HG02610 (cell line): ENCODE data around the gene RFX7.
A peak's percentile ranks its signal among the peaks of the same experiment; 100 is the strongest.
"Not testable (repeated sequence)": the region's sequence is repeated elsewhere in the genome, so short reads cannot be mapped to it uniquely, and the experiment has no call there.

Experiments used
- ATAC-seq: cut with Tn5 transposase; IDR thresholded peaks from one replicate; pipeline ENCODE4 v1.9.1; 2021; ENCODE audit warnings: mild to moderate bottlenecking, moderate library complexity; ENCODE audit not compliant: unreplicated experiment

The RFX7 gene

GRCh38 chr15:56243163-56244037 is at the start of gene RFX7:
RFX7 (minus strand) TSS chr15:56243879; CDS start chr15:56243285, 594 bp downstream.
- ATAC-seq = peak; percentile 51

- no peak for ATAC-seq
Observed at GRCh38 chr15:56292546-56293316, 49.1 kb upstream of the RFX7 start.

GRCh38 chr15:56291741-56292140 is 48.1 kb upstream of the RFX7 start:
- ATAC-seq = no peak

DNA sequence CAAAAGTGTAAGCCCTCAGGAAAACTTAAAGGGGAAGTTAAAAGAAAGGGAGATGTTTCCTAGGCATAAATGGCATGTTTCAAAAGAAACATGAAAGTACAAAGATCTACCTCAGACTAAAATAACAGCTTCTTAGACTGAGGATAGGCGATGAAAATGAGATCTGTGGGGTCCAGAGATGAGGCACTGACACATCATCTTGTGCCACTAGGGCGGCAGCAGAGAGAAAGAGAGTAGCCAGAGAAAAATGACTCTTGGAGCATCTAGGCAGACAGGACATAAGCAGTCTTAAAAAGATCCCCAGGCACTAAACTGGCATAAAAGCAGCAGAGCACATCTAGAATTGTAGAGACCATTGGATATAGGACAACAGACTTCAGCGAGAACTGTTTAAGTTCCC is 42.5 kb upstream of the RFX7 start:
- ATAC-seq = no peak

- no peak for ATAC-seq
Observed at GRCh38 chr15:56281145-56281544, 37.5 kb upstream of the RFX7 start.

DNA sequence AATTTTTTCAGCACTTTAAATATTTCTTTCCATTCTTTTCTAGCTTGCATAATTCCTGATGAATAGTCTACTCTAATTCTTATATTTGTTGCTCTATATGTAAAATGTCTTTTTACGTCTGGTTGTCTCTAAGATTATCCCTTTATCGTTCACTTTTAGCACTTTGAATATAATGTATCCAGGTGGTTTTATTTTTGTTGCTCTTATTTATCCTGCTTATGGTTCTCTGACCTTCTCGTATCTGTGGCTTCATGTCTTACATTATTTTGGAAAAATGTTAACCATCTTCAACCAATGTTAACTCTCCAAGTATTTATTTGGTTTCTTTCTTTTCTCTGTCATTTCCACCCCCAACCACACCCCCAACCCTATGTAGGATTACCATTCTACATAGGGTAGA is 30.0 kb upstream of the RFX7 start:
- no peak for ATAC-seq

DNA sequence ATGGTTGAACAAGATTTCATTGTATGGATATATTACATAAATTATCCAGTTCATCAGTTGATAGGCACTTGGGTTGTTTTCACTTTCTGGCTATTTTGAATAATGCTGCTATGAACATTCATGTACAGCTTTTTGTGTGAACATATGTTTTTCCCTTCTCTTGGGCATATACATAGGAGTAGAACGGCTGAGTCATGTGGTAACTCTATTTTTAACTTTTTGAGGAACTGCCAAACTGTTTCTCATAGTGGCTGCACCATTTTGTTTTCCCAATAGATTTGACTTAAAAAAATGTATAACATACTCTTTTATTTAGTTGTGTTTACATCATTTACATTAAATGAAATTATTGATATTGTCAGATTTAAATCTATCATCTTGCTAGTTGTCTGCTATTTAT is 28.8 kb upstream of the RFX7 start:
- no peak for ATAC-seq

GRCh38 chr15:56266465-56266864 is 22.8 kb upstream of the RFX7 start:
- not testable (repeated sequence) for ATAC-seq

- ATAC-seq = no peak
Observed at GRCh38 chr15:56261854-56262509, 18.3 kb upstream of the RFX7 start.

DNA sequence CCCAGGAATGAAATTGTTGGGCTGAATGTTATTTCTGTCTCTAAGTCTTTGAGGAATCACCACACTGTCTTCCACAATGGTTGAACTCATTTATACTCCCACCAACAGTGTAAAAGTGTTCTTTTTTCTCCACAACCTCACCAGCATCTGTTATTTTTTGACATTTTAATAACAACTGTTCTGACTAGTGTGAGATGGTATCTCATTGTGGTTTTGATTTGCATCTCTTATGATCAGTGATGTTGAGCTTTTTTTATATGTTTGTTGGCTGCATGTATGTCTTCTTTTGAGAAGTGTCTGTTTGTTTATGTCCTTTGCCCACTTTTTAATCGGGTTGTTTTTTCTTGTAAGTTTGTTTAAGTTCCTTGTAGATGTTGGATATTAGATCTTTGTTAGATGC is 13.6 kb upstream of the RFX7 start:
- ATAC-seq = not testable (repeated sequence)

DNA sequence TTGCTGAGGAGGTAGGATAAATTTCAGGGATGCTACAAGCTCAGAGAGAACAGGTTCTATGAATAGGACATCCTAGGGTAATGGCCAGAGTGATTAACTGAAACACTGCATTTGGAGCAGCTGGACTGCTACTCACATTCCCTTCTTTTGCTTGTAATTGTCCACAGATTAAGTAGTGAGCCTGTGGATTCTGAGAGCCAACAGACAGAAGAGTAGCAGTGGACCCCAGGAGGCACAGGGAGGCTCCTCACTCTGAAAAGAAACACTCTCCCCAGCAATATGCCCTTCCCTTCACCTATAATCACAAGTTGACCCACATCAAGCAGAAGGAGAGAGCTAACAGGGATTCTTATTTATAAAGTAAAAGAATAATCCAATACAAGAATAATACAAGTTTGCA is 10.6 kb upstream of the RFX7 start:
- no peak for ATAC-seq

DNA sequence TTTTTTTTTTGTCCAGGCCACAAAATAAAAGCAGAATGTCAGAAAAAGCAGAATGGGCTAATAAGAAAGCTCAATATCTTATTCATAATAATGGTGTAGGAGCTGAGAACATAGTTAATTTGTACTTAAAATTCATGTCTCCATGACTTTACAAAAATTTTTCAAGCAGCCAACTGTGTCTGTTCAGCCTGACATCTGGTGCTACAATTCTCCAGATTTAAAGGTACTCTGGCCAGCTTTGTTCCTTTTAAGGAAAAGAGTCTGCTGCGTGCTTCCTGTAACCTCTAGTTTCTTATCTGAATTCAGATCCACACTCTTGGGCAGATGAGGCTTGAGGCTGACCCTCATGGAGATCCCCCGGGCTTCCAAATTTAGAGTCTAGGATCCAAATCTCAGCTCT is 8.7 kb upstream of the RFX7 start:
- ATAC-seq = no peak

DNA sequence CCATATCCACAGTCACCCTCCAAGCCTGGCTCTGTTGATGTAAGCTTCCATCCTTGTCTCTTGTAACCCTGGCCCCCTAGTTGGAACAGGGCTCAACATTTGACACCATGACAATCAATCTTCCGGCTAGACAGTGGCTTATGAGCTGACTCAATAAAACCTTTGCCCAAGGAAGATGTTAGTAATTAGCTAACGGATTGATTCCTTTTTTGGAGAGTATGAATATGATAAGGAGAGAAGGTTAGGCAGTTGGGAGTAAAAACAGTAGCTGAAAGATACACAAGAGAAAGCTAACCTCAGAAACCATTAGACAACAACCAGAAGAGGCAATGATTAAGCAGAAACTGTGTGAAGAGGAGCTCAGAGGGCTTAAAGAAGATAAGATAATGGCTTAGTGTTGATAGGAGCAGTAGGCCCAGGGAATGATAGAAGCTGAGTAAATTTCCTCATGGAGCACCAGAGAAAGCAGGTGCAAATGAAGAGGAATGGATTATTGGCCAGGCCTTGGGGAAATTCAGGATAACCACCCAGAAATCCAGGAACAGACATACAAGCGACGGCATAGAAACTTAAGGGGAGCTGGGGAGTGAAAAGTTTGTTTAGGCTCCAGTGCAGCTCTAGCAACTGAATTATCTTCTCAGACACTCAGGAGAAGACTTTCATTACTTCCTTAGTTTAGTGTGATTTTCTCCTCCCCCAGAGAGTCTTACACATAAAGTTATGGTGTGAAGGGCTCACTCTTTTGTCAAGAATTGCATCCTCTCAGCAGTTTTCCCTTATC is 7.8 kb upstream of the RFX7 start:
- ATAC-seq = no peak

DNA sequence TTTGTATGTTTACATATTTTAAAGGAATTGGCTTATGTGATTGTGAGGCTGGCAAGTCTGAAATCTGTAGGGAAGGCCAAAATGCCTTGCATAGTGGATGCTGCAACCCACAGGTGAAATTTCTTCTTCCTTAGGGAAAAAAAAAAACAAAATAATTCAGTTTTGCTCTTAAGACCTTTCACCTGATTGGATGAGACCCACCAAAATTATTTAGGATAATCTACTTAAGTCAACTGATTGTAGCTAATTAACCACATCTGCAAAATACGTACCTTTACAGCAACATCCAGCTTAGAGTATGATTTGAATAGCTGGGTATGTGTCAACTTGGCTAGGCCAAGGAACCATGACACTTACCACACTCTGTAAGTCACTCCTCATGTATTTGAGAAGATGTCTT is 6.9 kb upstream of the RFX7 start:
- no peak for ATAC-seq

- ATAC-seq = no peak
Observed at GRCh38 chr15:56249092-56249491, 5.4 kb upstream of the RFX7 start.

GRCh38 chr15:56248311-56248992 is 4.8 kb upstream of the RFX7 start:
- no peak for ATAC-seq

- ATAC-seq = no peak
Observed at GRCh38 chr15:56247266-56247665, 3.6 kb upstream of the RFX7 start.

DNA sequence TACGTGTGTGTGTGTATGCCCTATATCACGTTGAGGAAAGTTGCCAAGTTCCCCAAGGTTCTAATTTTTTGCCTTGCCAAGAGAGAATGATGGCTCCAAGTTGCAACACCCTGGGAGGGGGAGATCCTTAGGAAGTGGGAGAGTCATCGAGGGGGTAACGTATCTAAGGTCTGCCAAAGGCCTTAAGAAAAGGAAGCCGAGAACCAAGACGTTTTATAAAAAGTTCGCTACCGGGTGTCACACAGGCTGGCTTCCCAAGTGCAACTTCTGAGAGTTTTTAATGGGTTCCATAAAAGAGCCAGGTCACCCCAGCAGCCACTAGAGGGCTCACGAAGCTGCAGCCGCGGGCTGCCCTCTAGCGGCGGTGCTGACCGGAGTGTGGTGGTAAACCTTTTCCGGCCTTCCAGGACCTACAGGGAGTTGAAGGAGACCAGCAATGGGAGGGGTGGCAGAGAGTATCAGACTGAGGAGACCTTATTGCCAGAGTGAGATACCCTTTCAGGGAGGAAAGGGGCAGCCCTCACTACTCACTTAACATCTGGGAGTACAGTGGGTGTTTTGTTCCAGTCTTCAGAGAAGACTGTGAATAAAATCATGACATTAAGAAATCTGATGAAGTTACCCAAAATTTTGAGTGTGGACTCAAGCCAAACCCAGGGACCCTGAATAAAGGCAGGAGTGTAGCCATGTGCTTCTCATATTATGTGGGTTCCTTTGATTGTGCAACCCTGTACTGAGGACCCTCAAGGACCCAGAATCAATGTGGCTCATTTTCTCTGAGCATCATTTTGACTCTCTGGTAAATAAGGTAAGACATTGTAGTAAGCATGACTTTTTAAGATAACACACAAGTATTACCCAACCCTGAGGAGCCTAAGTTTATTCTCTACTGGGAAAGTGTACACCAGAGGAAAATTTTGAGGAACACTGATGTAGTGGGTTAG is 2.5 kb upstream of the RFX7 start:
- peak; percentile 69 for ATAC-seq
